ENCODE data around the gene FIGNL2. TPM values are rescaled to one million over a fixed set of nuclear protein-coding genes. Genes with fewer than 3 reads are reported as not detected.
A peak's percentile ranks its signal among the peaks of the same experiment; 100 is the strongest.

FIGNL2 gene
- total RNA-seq, 2 donors from 2014 or later: 10.5 to 17.7 TPM

GRCh38 chr12:51847643-51848325 is 734 bp downstream of the FIGNL2 start:
- Histone ChIP-seq H3K36me3 (ENCODE audit: control insufficient read depth, insufficient read depth, low read length) (peaks cover 4% of the 10 kb centered on the region), H3K27me3 (ENCODE audit: control insufficient read depth, insufficient read depth, low read length, poor library complexity, severe bottlenecking) (peaks cover 16% of the 10 kb centered on the region), H3K9ac (ENCODE audit: extremely low read depth, low read length, poor library complexity, severe bottlenecking) (peak overlapping the region; percentile 47), H3K4me3 (ENCODE audit: low read length) (peak overlapping the region; percentile 84), H3K27ac (ENCODE audit: low read depth, low read length) (peak overlapping the region; percentile 90), H3K4me1 (ENCODE audit: control insufficient read depth, insufficient read depth, low read length) (peaks cover 15% of the 10 kb centered on the region), H3K9me3 (ENCODE audit: control insufficient read depth, low read length) (no peaks in the 10 kb centered on the region)
- Mint-ChIP-seq H3K4me3 (peak overlapping the region; percentile 66), H3K9me3 (no peaks in the 10 kb centered on the region), H3K4me1 (peaks cover 12% of the 10 kb centered on the region), H3K27me3 (ENCODE audit: insufficient read depth) (peaks cover 80% of the 10 kb centered on the region), H3K36me3 (ENCODE audit: low read depth) (no peaks in the 10 kb centered on the region), H3K27ac (no peak overlapping the region)
- peak; percentile 86 for DNase-seq
- no peak for TF ChIP-seq CTCF (conservative IDR thresholded peaks at IDR 0.05)
- 0% methylated on average over 4 to 39 of the region's 40 CpGs for WGBS, 2 experiments (ENCODE audit: insufficient coverage in 1 of 2, insufficient read length in 1 of 2)

GRCh38 chr12:51846911-51847642 is 1.4 kb downstream of the FIGNL2 start:
- WGBS, 2 experiments (ENCODE audit: insufficient coverage in 1 of 2, insufficient read length in 1 of 2): 0% methylated on average over 1 to 59 of the region's 59 CpGs

GRCh38 chr12:51846271-51846691 is 2.2 kb downstream of the FIGNL2 start:
- H3K36me3 ChIP-seq (ENCODE audit: control insufficient read depth, insufficient read depth, low read length): peaks cover 4% of the 10 kb centered on the region
- Mint-ChIP-seq H3K4me1 (peaks cover 12% of the 10 kb centered on the region), H3K27me3 (ENCODE audit: insufficient read depth) (peaks cover 80% of the 10 kb centered on the region), H3K9me3 (no peaks in the 10 kb centered on the region), H3K4me3 (peak overlapping the region; percentile 66), H3K27ac (no peak overlapping the region), H3K36me3 (ENCODE audit: low read depth) (no peaks in the 10 kb centered on the region)
- TF ChIP-seq CTCF (conservative IDR thresholded peaks at IDR 0.05): no peak
- peak overlapping the region; percentile 84 for H3K4me3 ChIP-seq (ENCODE audit: low read length)
- no peak overlapping the region for H3K27ac ChIP-seq (ENCODE audit: low read depth, low read length)
- H3K27me3 ChIP-seq (ENCODE audit: control insufficient read depth, insufficient read depth, low read length, poor library complexity, severe bottlenecking): peaks cover 11% of the 10 kb centered on the region
- peaks cover 15% of the 10 kb centered on the region for H3K4me1 ChIP-seq (ENCODE audit: control insufficient read depth, insufficient read depth, low read length)
- H3K9ac ChIP-seq (ENCODE audit: extremely low read depth, low read length, poor library complexity, severe bottlenecking): no peak overlapping the region
- H3K9me3 ChIP-seq (ENCODE audit: control insufficient read depth, low read length): no peaks in the 10 kb centered on the region
- WGBS, 2 experiments (ENCODE audit: insufficient coverage in 1 of 2, insufficient read length in 1 of 2): 71 to 73% methylated on average over 12 to 15 of the region's 15 CpGs
- peak; percentile 70 for DNase-seq

More at GRCh38 chr12:51846911-51847642, 1.4 kb downstream of the FIGNL2 start:
- Mint-ChIP-seq H3K4me1 (peaks cover 12% of the 10 kb centered on the region), H3K4me3 (peak overlapping the region; percentile 66), H3K27ac (no peak overlapping the region), H3K27me3 (ENCODE audit: insufficient read depth) (peaks cover 80% of the 10 kb centered on the region), H3K9me3 (no peaks in the 10 kb centered on the region), H3K36me3 (ENCODE audit: low read depth) (no peaks in the 10 kb centered on the region)
- H3K9ac ChIP-seq (ENCODE audit: extremely low read depth, low read length, poor library complexity, severe bottlenecking): peak overlapping the region; percentile 47
- peaks cover 4% of the 10 kb centered on the region for H3K36me3 ChIP-seq (ENCODE audit: control insufficient read depth, insufficient read depth, low read length)
- no peaks in the 10 kb centered on the region for H3K9me3 ChIP-seq (ENCODE audit: control insufficient read depth, low read length)
- H3K4me3 ChIP-seq (ENCODE audit: low read length): peak overlapping the region; percentile 84
- H3K4me1 ChIP-seq (ENCODE audit: control insufficient read depth, insufficient read depth, low read length): peaks cover 15% of the 10 kb centered on the region
- DNase-seq: peak; percentile 92
- peak; percentile 14 for TF ChIP-seq CTCF (conservative IDR thresholded peaks at IDR 0.05)
- peak overlapping the region; percentile 90 for H3K27ac ChIP-seq (ENCODE audit: low read depth, low read length)
- peaks cover 16% of the 10 kb centered on the region for H3K27me3 ChIP-seq (ENCODE audit: control insufficient read depth, insufficient read depth, low read length, poor library complexity, severe bottlenecking)

All from endodermal cell (in vitro differentiated cells).